Common myeloid progenitor, CD34-positive (primary cell): Measurements from ENCODE around the gene ATP8B1.

ENCODE experiments used
- CTCF ChIA-PET: fragments of 350-600 bp; sonication (Branson Sonifier 250); formaldehyde crosslinking; loops from one replicate; lab custom pipeline; 2021; ENCODE audit warnings: antibody characterized with exemption; lab: Charles Lee
- POLR2A ChIA-PET: fragments of 350-600 bp; sonication (Branson Sonifier 250); formaldehyde crosslinking; loops from one replicate; lab custom pipeline; 2021; ENCODE audit warnings: antibody characterized with exemption; lab: Charles Lee
- DNase-seq, 3 donors: peaks; one replicate each; pipeline versions ENCODE4 v3.0.0 to v3.0.0-alpha.2; 2013
- H3K27ac ChIP-seq, 2 experiments: 1 replicate in 1 of 2; 2 replicates in 1 of 2; pipeline ENCODE4 v1.7.0; 2013; ENCODE audit warnings: inconsistent platforms in 2 of 2, low read length in 2 of 2, mild to moderate bottlenecking in 2 of 2, low read depth in 1 of 2, moderate library complexity in 1 of 2; ENCODE audit not compliant: severe bottlenecking in 2 of 2, insufficient read depth in 1 of 2, poor library complexity in 1 of 2
- H3K27me3 ChIP-seq, 5 experiments: replicated peaks in 2 of 5; 1 replicate in 3 of 5; 2 replicates in 2 of 5; pipeline versions ENCODE4 v1.6.1 to v1.7.0; 2013; ENCODE audit warnings: low read length in 4 of 5, mild to moderate bottlenecking in 2 of 5, moderate library complexity in 2 of 5, inconsistent platforms in 1 of 5; ENCODE audit not compliant: insufficient read depth in 5 of 5, control insufficient read depth in 4 of 5
- H3K36me3 ChIP-seq, 4 experiments: 1 replicate in 2 of 4; 2 replicates in 2 of 4; pipeline versions ENCODE4 v1.6.1 to v1.7.0; 2013; ENCODE audit warnings: low read length in 3 of 4, control low read depth in 1 of 4, mild to moderate bottlenecking in 1 of 4; ENCODE audit not compliant: control insufficient read depth in 4 of 4, insufficient read depth in 4 of 4
- H3K4me1 ChIP-seq, 4 experiments: 1 replicate in 3 of 4; 2 replicates in 1 of 4; pipeline versions ENCODE4 v1.6.1 to v1.7.1; 2013; ENCODE audit warnings: low read length in 3 of 4, mild to moderate bottlenecking in 3 of 4, control low read depth in 1 of 4, inconsistent platforms in 1 of 4, moderate library complexity in 1 of 4; ENCODE audit not compliant: control insufficient read depth in 4 of 4, insufficient read depth in 4 of 4; ENCODE audit errors: control extremely low read depth in 1 of 4
- H3K4me3 ChIP-seq, 7 experiments: 1 replicate in 4 of 7; 2 replicates in 3 of 7; pipeline versions ENCODE4 v1.5.1 to v1.7.0; 2013; ENCODE audit warnings: mild to moderate bottlenecking in 7 of 7, low read length in 6 of 7, moderate library complexity in 6 of 7, inconsistent platforms in 2 of 7, low read depth in 2 of 7, control low read depth in 1 of 7; ENCODE audit not compliant: insufficient read depth in 4 of 7, control insufficient read depth in 1 of 7; ENCODE audit errors: extremely low read depth in 1 of 7
- H3K9me3 ChIP-seq, 5 experiments: 1 replicate in 4 of 5; 2 replicates in 1 of 5; pipeline versions ENCODE4 v1.6.1 to v1.7.1; 2013; ENCODE audit warnings: low read length in 4 of 5, mild to moderate bottlenecking in 2 of 5, inconsistent platforms in 1 of 5, low read depth in 1 of 5, moderate library complexity in 1 of 5; ENCODE audit not compliant: control insufficient read depth in 4 of 5, insufficient read depth in 2 of 5; ENCODE audit errors: control extremely low read depth in 1 of 5
- WGBS: methylation state at CpG from one replicate; pipeline ENCODE4 v1.1.5; 2013; ENCODE audit not compliant: insufficient coverage; 5-methylcytosine and 5-hydroxymethylcytosine counted together

Gene ATP8B1

GRCh38 chr18:57657542-57657941 lies 145.6 kb downstream of the ATP8B1 start:
- 92% methylated on average over 2 of the region's 2 CpGs for WGBS
- no peak overlapping the region for H3K27ac ChIP-seq
- no peaks in the 10 kb centered on the region for H3K4me1 ChIP-seq
- POLR2A ChIA-PET: no interaction called here
- peaks cover 0 to 14% (median 3%) of the 10 kb centered on the region in 4 experiments for H3K36me3 ChIP-seq
- CTCF ChIA-PET: no interaction called here
- no peaks in the 10 kb centered on the region for H3K27me3 ChIP-seq
- H3K9me3 ChIP-seq: peaks cover 4 to 15% (median 10%) of the 10 kb centered on the region in 5 experiments
- no peak overlapping the region for H3K4me3 ChIP-seq
- DNase-seq: peak in 1 of 3 donors; percentile 3

GRCh38 chr18:57655740-57656139 lies 147.4 kb downstream of the ATP8B1 start:
- CTCF ChIA-PET: interaction anchor here (1.0 kb wide), 1 partner anchor 452 kb away, joined by 5 read pairs; no protein-coding TSS in a partner anchor
- Histone ChIP-seq H3K4me1 (no peaks in the 10 kb centered on the region), H3K36me3 (peaks cover 0 to 14% (median 3%) of the 10 kb centered on the region in 4 experiments), H3K9me3 (peaks cover 4 to 15% (median 10%) of the 10 kb centered on the region in 5 experiments), H3K27me3 (no peaks in the 10 kb centered on the region), H3K4me3 (no peak overlapping the region), H3K27ac (no peak overlapping the region)
- 100% methylated on average over 1 of the region's 2 CpGs for WGBS
- peak in 1 of 3 donors; percentile 26 for DNase-seq
- POLR2A ChIA-PET: no interaction called here

GRCh38 chr18:57651914-57652313 lies 151.2 kb downstream of the ATP8B1 start:
- ChIA-PET POLR2A (interaction anchor here (0.9 kb wide), 1 partner anchor 17 kb away, joined by 4 read pairs; no protein-coding TSS in a partner anchor), CTCF (interaction anchor here (0.7 kb wide), 1 partner anchor 474 kb away, joined by 3 read pairs; no protein-coding TSS in a partner anchor)
- DNase-seq: no peak
- H3K27me3 ChIP-seq: no peaks in the 10 kb centered on the region
- H3K36me3 ChIP-seq: peaks cover 0 to 12% (median 3%) of the 10 kb centered on the region in 4 experiments
- peaks cover 0 to 7% (median 4%) of the 10 kb centered on the region in 4 experiments for H3K4me1 ChIP-seq
- no peak overlapping the region for H3K27ac ChIP-seq
- H3K9me3 ChIP-seq: peaks cover 4 to 15% (median 10%) of the 10 kb centered on the region in 5 experiments
- H3K4me3 ChIP-seq: no peak overlapping the region

- CTCF ChIA-PET: interaction anchor here (0.9 to 1.1 kb wide), 2 partner anchors 19 to 232 kb away, joined by 3 to 5 read pairs; no protein-coding TSS in a partner anchor
Observed at GRCh38 chr18:57649556-57650500, 153.3 kb downstream of the ATP8B1 start.

GRCh38 chr18:57648414-57648813 lies 154.7 kb downstream of the ATP8B1 start:
- ChIA-PET POLR2A (no interaction called here), CTCF (no interaction called here)
- Histone ChIP-seq H3K27me3 (no peaks in the 10 kb centered on the region), H3K4me3 (no peak overlapping the region), H3K36me3 (no peaks in the 10 kb centered on the region), H3K4me1 (peaks cover 0 to 7% (median 4%) of the 10 kb centered on the region in 4 experiments), H3K27ac (no peak overlapping the region), H3K9me3 (no peaks in the 10 kb centered on the region)
- 97% methylated on average over 27 of the region's 32 CpGs for WGBS
- no peak for DNase-seq

More at GRCh38 chr18:57649556-57650500, 153.3 kb downstream of the ATP8B1 start:
- H3K4me3 ChIP-seq: no peak overlapping the region
- peaks cover 0 to 7% (median 4%) of the 10 kb centered on the region in 4 experiments for H3K4me1 ChIP-seq
- no peak overlapping the region for H3K27ac ChIP-seq
- POLR2A ChIA-PET: no interaction called here
- H3K9me3 ChIP-seq: peaks cover 0 to 4% (median 1%) of the 10 kb centered on the region in 5 experiments
- H3K27me3 ChIP-seq: no peaks in the 10 kb centered on the region
- H3K36me3 ChIP-seq: peaks cover 0 to 2% (median 0%) of the 10 kb centered on the region in 4 experiments
- WGBS: 72% methylated on average over 6 of the region's 11 CpGs
- peak; percentile 22 to 44 (median 40) for DNase-seq

GRCh38 chr18:57644540-57644939 lies 158.6 kb downstream of the ATP8B1 start:
- Histone ChIP-seq H3K27me3 (no peaks in the 10 kb centered on the region), H3K27ac (no peak overlapping the region), H3K9me3 (peaks cover 0 to 2% (median 0%) of the 10 kb centered on the region in 5 experiments), H3K4me3 (no peak overlapping the region), H3K36me3 (peaks cover 0 to 9% (median 3%) of the 10 kb centered on the region in 4 experiments), H3K4me1 (peaks cover 0 to 4% (median 2%) of the 10 kb centered on the region in 4 experiments)
- DNase-seq: peak in 2 of 3 donors; percentile 27 to 30
- CTCF ChIA-PET: interaction anchor here (1.2 to 1.3 kb wide), 2 partner anchors 238 to 397 kb away, joined by 3 read pairs; no protein-coding TSS in a partner anchor
- POLR2A ChIA-PET: no interaction called here
